Esophagus muscularis mucosa (tissue), 4 donors: ENCODE data around the gene SYT9. TPM values are rescaled to one million over a fixed set of nuclear protein-coding genes. Genes with fewer than 3 reads are reported as not detected.
A peak's percentile ranks its signal among the peaks of the same experiment; 100 is the strongest.
"Not testable (repeated sequence)": the region's sequence is repeated elsewhere in the genome, so short reads cannot be mapped to it uniquely, and the experiment has no call there.

Experiments used
- DNase-seq: peaks from one replicate; pipeline ENCODE4 v3.0.0-alpha.2; 2017; ENCODE audit errors: extremely low spot score
- H3K27ac ChIP-seq, 4 donors: fragments of 200-600 bp; sonication (generic); replicated peaks in 1 of 4; 1 replicate in 3 of 4; 2 replicates in 1 of 4; pipeline ENCODE4 v1.5.1; 2016 to 2019; ENCODE audit warnings: mild to moderate bottlenecking in 1 of 4
- H3K27me3 ChIP-seq, 4 donors: fragments of 200-600 bp; sonication (generic); one replicate each; pipeline versions ENCODE4 v1.5.1 to v1.6.0; 2016 to 2019
- H3K36me3 ChIP-seq, 4 donors: fragments of 200-600 bp; sonication (generic); one replicate each; pipeline ENCODE4 v1.5.1; 2016 to 2019
- H3K4me1 ChIP-seq, 4 donors: fragments of 200-600 bp; sonication (generic); one replicate each; pipeline ENCODE4 v1.5.1; 2016 to 2019
- H3K4me3 ChIP-seq, 4 donors: fragments of 200-600 bp; sonication (generic); 1 replicate in 2 of 4; 2 replicates in 2 of 4; pipeline ENCODE4 v1.5.1; 2016 to 2019; ENCODE audit warnings: mild to moderate bottlenecking in 4 of 4, moderate library complexity in 1 of 4
- H3K9me3 ChIP-seq, 4 donors: fragments of 200-600 bp; sonication (generic); 1 replicate in 3 of 4; 2 replicates in 1 of 4; pipeline ENCODE4 v1.5.1; 2016 to 2019
- CTCF ChIP-seq, 3 experiments: fragments of 200-600 bp in 2 of 3; fragments of 450-650 bp in 1 of 3; sonication (generic) in 2 of 3; IDR thresholded peaks; one replicate each; pipeline ENCODE4 v1.5.1; 2017 to 2019; ENCODE audit warnings: antibody characterized with exemption in 3 of 3, mild to moderate bottlenecking in 2 of 3, moderate library complexity in 1 of 3
- EP300 ChIP-seq: sonication (generic); formaldehyde crosslinking; IDR thresholded peaks from one replicate; pipeline ENCODE4 v1.6.1; 2017; ENCODE audit warnings: antibody characterized with exemption
- POLR2A ChIP-seq: fragments of 450-650 bp; IDR thresholded peaks from one replicate; pipeline ENCODE4 v1.6.1; 2017; ENCODE audit warnings: antibody characterized with exemption, moderate library complexity, mild to moderate bottlenecking, low read depth
- POLR2AphosphoS5 ChIP-seq, 2 donors: sonication (generic); formaldehyde crosslinking; IDR thresholded peaks; one replicate each; pipeline ENCODE4 v1.6.1; 2017; ENCODE audit warnings: antibody characterized with exemption in 2 of 2
- WGBS: methylation state at CpG from one replicate; pipeline ENCODE4 v1.1.5; 2018; 5-methylcytosine and 5-hydroxymethylcytosine counted together
- intact Hi-C: fragments of 100-400 bp; cut with DNase I; formaldehyde crosslinking; loops from one replicate; pipeline ENCODE4 v1.15.1; 2023
- small RNA-seq, 3 donors: library from RNA; depleted of rRNA; stranded (forward); fragments of <200 nt; gene quantifications; one replicate each; pipeline ENCODE3, GENCODE V24; 2016
- total RNA-seq, 4 donors: library from RNA; depleted of rRNA; stranded (reverse); fragments of >200 nt; gene quantifications; one replicate each; pipeline versions ENCODE4 v1.1.0 to v1.2.1, GENCODE V29; 2016

The SYT9 gene
- total RNA-seq, 4 donors from 2014 or later: 0.13 to 0.33 (median 0.29) TPM; not detected in 1

- H3K4me1 ChIP-seq: peaks cover 26 to 35% (median 31%) of the 10 kb centered on the region in 4 donors
- TF ChIP-seq EP300: no peak
- TF ChIP-seq POLR2A: no peak
- no peak for TF ChIP-seq CTCF (IDR thresholded peaks at IDR 0.05)
- no peak for TF ChIP-seq POLR2AphosphoS5 (IDR thresholded peaks at IDR 0.05)
- H3K36me3 ChIP-seq: no peaks in the 10 kb centered on the region
- peak overlapping the region; percentile 75 to 80 (median 76) for H3K4me3 ChIP-seq
- peak overlapping the region; percentile 77 to 89 (median 86) for H3K27ac ChIP-seq
- intact Hi-C loops: no loop called here
- no peak for DNase-seq
- H3K9me3 ChIP-seq: no peaks in the 10 kb centered on the region
- no peaks in the 10 kb centered on the region for H3K27me3 ChIP-seq
- 0% methylated on average over 8 of the region's 31 CpGs for WGBS
Observed at GRCh38 chr11:7514099-7514591, 262.4 kb downstream of the SYT9 start.

- Histone ChIP-seq H3K27ac (no peak overlapping the region), H3K36me3 (no peaks in the 10 kb centered on the region), H3K4me1 (peaks cover 26 to 35% (median 31%) of the 10 kb centered on the region in 4 donors), H3K4me3 (no peak overlapping the region), H3K27me3 (no peaks in the 10 kb centered on the region), H3K9me3 (no peaks in the 10 kb centered on the region)
- 96% methylated on average over 1 of the region's 1 CpG for WGBS
- DNase-seq: no peak
- intact Hi-C loops: no loop called here
- TF ChIP-seq POLR2A: no peak
- no peak for TF ChIP-seq POLR2AphosphoS5 (IDR thresholded peaks at IDR 0.05)
- no peak for TF ChIP-seq CTCF (IDR thresholded peaks at IDR 0.05)
- no peak for TF ChIP-seq EP300
Observed at GRCh38 chr11:7515447-7515886, 263.8 kb downstream of the SYT9 start.

GRCh38 chr11:7516475-7516874, 264.8 kb downstream of the SYT9 start:
- intact Hi-C loops: no loop called here
- H3K4me3 ChIP-seq: no peak overlapping the region
- no peak overlapping the region for H3K27ac ChIP-seq
- no peaks in the 10 kb centered on the region for H3K36me3 ChIP-seq
- H3K9me3 ChIP-seq: no peaks in the 10 kb centered on the region
- TF ChIP-seq POLR2AphosphoS5 (IDR thresholded peaks at IDR 0.05) (no peak), CTCF (IDR thresholded peaks at IDR 0.05) (no peak), POLR2A (no peak), EP300 (no peak)
- peaks cover 22 to 34% (median 28%) of the 10 kb centered on the region in 4 donors for H3K4me1 ChIP-seq
- no peaks in the 10 kb centered on the region for H3K27me3 ChIP-seq
- DNase-seq: no peak
- 93% methylated on average over 12 of the region's 12 CpGs for WGBS

GRCh38 chr11:7517743-7518142, 266.0 kb downstream of the SYT9 start:
- H3K36me3 ChIP-seq, DNase-seq, H3K27me3 ChIP-seq, intact Hi-C loops, H3K9me3 ChIP-seq, H3K27ac ChIP-seq, H3K4me3 ChIP-seq: not testable (repeated sequence)
- WGBS: 97% methylated on average over 13 of the region's 13 CpGs
- H3K4me1 ChIP-seq: peaks cover 10 to 28% (median 22%) of the 10 kb centered on the region in 4 donors

Small RNA genes within 50 kb of the gene (small RNA-seq; reads per million reads assigned to genes)
- gene MIR302E: 0 reads per million in 3 donors

Other genes starting within 250 kb of the SYT9 start
- 1 to 10 TPM; 1.3 to 3.3 (median 1.9) TPM for gene ZNF214, start 231.6 kb upstream of the SYT9 start, total RNA-seq
- not detected for gene NLRP14, start 231.4 kb upstream of the SYT9 start, total RNA-seq
- not detected for gene RBMXL2, start 162.9 kb upstream of the SYT9 start, total RNA-seq
- gene OLFML1, start 233.6 kb downstream of the SYT9 start, total RNA-seq: 10 to 100 TPM in 1 of 4 donors, 1 to 10 TPM in 3; 5.6 to 10.8 (median 7.7) TPM